K562 (cell line): ENCODE results near the gene REX1BD. TPM values are rescaled to one million over a fixed set of nuclear protein-coding genes. Genes with fewer than 3 reads are reported as not detected.

Experiments
- BRF2 ChIP-seq: IDR thresholded peaks from 3 replicates; pipeline ENCODE4 v1.6.1; 2011; ENCODE audit warnings: borderline replicate concordance, mild to moderate bottlenecking; ENCODE audit not compliant: insufficient read length, insufficient read depth
- KDM2B ChIP-seq: fragments of 250-450 bp; sonication (Bioruptor Pico); IDR thresholded peaks from 2 replicates; pipeline ENCODE4 v1.8.0; 2021; ENCODE audit warnings: mild to moderate bottlenecking, moderate library complexity
- LCOR ChIP-seq: sonication (generic); formaldehyde crosslinking; IDR thresholded peaks from 2 replicates; pipeline ENCODE4 v1.8.0; 2022; ENCODE audit warnings: mild to moderate bottlenecking, missing genetic modification reagents
- NCOA6 ChIP-seq: fragments of 450-650 bp; IDR thresholded peaks from 2 replicates; pipeline ENCODE4 v1.6.1; 2017; ENCODE audit warnings: mild to moderate bottlenecking
- PTTG1 ChIP-seq: fragments of 450-650 bp; IDR thresholded peaks from 2 replicates; pipeline ENCODE4 v1.6.1; 2016; ENCODE audit warnings: low read depth, mild to moderate bottlenecking, missing genetic modification characterization, missing compliant biosample characterization
- RREB1 ChIP-seq: fragments of 250-450 bp; sonication (Bioruptor Pico); IDR thresholded peaks from 2 replicates; pipeline ENCODE4 v1.4.0; 2020
- SAFB ChIP-seq: fragments of 200-400 bp; formaldehyde crosslinking; IDR thresholded peaks from 2 replicates; pipeline ENCODE4 v1.6.1; 2017; ENCODE audit warnings: low read depth, low read length, borderline replicate concordance
- SPI1 ChIP-seq: IDR thresholded peaks from 2 replicates; pipeline ENCODE4 v1.6.1; 2011; ENCODE audit warnings: low read depth, low read length, control low read depth, borderline replicate concordance
- ZFP1 ChIP-seq: fragments of 450-650 bp; formaldehyde crosslinking; IDR thresholded peaks from 2 replicates; pipeline ENCODE4 v1.4.0; 2020; ENCODE audit warnings: mild to moderate bottlenecking, mixed read lengths
- ZNF384 ChIP-seq: IDR thresholded peaks from 2 replicates; pipeline ENCODE4 v1.6.1; 2012; ENCODE audit warnings: low read depth, low read length, improper control_type of control experiment
- ZNF444 ChIP-seq: fragments of 250-450 bp; sonication (Bioruptor Pico); IDR thresholded peaks from 2 replicates; pipeline ENCODE4 v1.4.0; 2020; ENCODE audit warnings: mild to moderate bottlenecking, moderate library complexity
- polyA plus RNA-seq, 8 experiments: library from polyadenylated mRNA; depleted of rRNA in 4 of 8; stranded (reverse) in 5 of 8; unstranded in 3 of 8; fragments of >200 nt; fragmentation: Nextera tagmentation in 2 of 8; fragmentation: Illumina TruSeq in 1 of 8; extraction: Ambion mirVana in 2 of 8; extraction: Trizol in 1 of 8; gene quantifications; 2 replicates each; pipeline versions ENCODE4 v1.2.1 to v1.2.3, GENCODE V29; 2011 to 2014; ENCODE audit warnings: inconsistent platforms in 1 of 8, missing spikeins in 1 of 8
- total RNA-seq, 7 experiments: library from RNA; depleted of rRNA in 6 of 7; stranded (reverse); fragments of >200 nt in 6 of 7; fragmentation: Illumina TruSeq in 2 of 7; extraction: Trizol in 2 of 7; gene quantifications; 2 replicates each; pipeline versions ENCODE4 v1.2.1 to v1.2.3, GENCODE V29; 2011 to 2021; ENCODE audit warnings: low replicate concordance in 1 of 7
- TF ChIP-seq, protein P1 (sequence below): fragments of 450-650 bp; IDR thresholded peaks from 2 replicates; pipeline ENCODE4 v1.6.1; 2016
- TF ChIP-seq, protein P2 (sequence below): fragments of 200-800 bp; sonication (Bioruptor generic); IDR thresholded peaks from 2 replicates; pipeline ENCODE4 v1.6.1; 2017; ENCODE audit warnings: missing genetic modification characterization, missing compliant biosample characterization

The REX1BD gene
- total and polyA plus RNA-seq, 9 of the 15 experiments (the other 6 are each of a cell fraction or from before 2014, with no cell fraction given): 1.9 to 136 (median 13.8) TPM

GRCh38 chr19:18607226-18608101, 18.9 kb downstream of the REX1BD start (continued):
- TF ChIP-seq, protein P1, sequence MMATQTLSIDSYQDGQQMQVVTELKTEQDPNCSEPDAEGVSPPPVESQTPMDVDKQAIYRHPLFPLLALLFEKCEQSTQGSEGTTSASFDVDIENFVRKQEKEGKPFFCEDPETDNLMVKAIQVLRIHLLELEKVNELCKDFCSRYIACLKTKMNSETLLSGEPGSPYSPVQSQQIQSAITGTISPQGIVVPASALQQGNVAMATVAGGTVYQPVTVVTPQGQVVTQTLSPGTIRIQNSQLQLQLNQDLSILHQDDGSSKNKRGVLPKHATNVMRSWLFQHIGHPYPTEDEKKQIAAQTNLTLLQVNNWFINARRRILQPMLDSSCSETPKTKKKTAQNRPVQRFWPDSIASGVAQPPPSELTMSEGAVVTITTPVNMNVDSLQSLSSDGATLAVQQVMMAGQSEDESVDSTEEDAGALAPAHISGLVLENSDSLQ: no peak
- TF ChIP-seq RREB1 (CRISPR knock-in tag) (no peak), SAFB (peak; percentile 69; the same call in 1 of the 2 replicates), ZNF384 (no peak), KDM2B (CRISPR knock-in tag) (no peak), SPI1 (no peak), BRF2 (no peak), PTTG1 (tag) (no peak), ZFP1 (CRISPR knock-in tag) (no peak), NCOA6 (no peak), LCOR (CRISPR knock-in tag) (no peak), ZNF444 (CRISPR knock-in tag) (no peak)
- TF ChIP-seq, protein P2, sequence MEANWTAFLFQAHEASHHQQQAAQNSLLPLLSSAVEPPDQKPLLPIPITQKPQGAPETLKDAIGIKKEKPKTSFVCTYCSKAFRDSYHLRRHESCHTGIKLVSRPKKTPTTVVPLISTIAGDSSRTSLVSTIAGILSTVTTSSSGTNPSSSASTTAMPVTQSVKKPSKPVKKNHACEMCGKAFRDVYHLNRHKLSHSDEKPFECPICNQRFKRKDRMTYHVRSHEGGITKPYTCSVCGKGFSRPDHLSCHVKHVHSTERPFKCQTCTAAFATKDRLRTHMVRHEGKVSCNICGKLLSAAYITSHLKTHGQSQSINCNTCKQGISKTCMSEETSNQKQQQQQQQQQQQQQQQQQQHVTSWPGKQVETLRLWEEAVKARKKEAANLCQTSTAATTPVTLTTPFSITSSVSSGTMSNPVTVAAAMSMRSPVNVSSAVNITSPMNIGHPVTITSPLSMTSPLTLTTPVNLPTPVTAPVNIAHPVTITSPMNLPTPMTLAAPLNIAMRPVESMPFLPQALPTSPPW (CRISPR knock-in tag): 0 out of 2 replicates have a peak, but pooled peaks have one; percentile 6
